ENCODE measurements around the gene IDI2.
"Not testable (repeated sequence)": the region's sequence is repeated elsewhere in the genome, so short reads cannot be mapped to it uniquely, and the experiment has no call there.

Gene IDI2

GRCh38 chr10:1022413-1022812, 3.2 kb downstream of the IDI2 start:
- no peak for DNase-seq (ENCODE audit: extremely low read depth, low read depth)
- TF ChIP-seq CTCF (IDR thresholded peaks at IDR 0.05; ENCODE audit: low read depth, low read length), result no peak

DNA sequence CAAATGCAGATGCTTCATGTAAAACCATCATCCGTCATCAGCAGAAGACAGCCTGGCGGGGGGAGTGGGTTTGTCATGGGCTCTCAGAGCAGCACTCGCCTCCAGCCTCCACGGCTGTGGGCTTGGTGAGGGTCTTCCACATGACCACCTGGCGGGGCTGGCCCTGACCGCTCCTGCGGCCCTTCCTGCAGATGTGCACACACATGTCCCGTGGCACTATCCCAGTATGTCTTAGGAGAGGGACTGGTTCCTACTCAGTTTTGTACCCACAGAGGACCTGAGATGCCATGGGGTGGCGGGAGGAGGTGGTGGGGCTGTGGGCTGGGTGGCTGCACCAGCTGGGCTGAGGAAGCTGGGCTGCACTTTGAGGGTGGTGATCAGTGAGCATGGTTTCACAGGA, 4.7 kb downstream of the IDI2 start:
- TF ChIP-seq CTCF (IDR thresholded peaks at IDR 0.05; ENCODE audit: low read depth, low read length), result no peak
- DNase-seq (ENCODE audit: extremely low read depth, low read depth), result no peak

GRCh38 chr10:1020460-1020859, 5.2 kb downstream of the IDI2 start:
- DNase-seq (ENCODE audit: extremely low read depth, low read depth), result no peak
- TF ChIP-seq CTCF (IDR thresholded peaks at IDR 0.05; ENCODE audit: low read depth, low read length), result no peak

DNA sequence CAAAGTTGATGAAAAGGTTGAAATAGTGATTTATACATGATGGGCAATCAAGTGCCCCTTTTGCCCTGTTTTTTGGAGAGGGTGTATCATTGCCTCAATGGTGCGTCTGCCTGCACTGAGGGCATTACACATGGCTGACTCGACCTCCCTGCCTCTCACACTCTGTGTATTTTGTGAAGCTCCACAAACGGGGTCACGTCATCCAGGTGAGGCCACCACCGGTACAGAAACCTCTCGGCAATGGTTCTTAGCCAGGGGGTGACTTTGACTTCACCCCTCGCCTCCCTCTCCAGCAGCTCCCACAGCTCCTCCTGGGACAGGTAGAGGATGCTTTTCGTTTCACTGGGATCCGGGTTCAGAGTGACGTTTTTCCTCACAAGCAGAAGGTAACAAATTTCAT, 6.3 kb downstream of the IDI2 start:
- DNase-seq (ENCODE audit: extremely low read depth, low read depth), result no peak
- TF ChIP-seq CTCF (IDR thresholded peaks at IDR 0.05; ENCODE audit: low read depth, low read length), result no peak

DNA sequence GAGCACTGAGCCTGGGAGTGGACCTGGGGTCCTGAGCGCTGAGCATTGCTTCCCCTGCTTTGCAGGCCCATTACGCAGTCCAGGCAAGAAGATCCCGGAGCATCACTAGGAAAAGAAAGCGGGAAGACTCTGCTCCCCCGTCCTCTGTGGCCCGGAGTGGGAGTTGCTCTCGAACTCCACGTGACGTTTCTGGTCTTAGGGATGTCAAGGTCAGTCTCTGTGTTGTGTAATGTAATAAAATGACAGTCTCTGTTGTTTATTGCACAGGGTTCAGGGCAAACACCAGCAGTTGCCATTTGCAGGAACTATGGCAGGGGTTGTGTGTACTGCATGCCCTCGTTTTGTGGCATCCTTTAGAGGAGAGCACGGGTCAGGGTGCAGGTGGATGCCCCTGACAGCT, 10.0 kb downstream of the IDI2 start:
- DNase-seq (ENCODE audit: extremely low read depth, low read depth), result no peak
- TF ChIP-seq CTCF (IDR thresholded peaks at IDR 0.05; ENCODE audit: low read depth, low read length), result no peak

DNA sequence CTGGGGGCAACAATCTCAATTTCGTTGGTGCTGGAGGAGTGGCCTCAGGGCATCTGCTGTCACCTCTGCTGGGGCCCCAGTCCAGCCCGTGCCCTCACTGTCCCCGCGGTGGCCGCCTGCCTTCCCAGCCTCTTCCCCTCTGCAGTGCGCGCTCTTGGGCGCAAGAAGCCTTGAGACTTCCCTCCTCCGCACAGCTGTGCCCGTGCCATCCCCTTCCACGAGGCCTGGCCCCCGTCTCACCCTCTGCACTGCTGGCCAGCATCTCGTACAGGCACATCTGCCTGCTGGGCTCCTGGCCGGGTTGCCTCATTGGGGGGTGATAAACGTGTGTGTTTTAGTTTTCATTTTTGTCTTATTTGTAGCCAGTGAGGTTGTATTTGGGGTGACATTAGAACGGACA, 14.0 kb downstream of the IDI2 start:
- no peak for TF ChIP-seq CTCF (IDR thresholded peaks at IDR 0.05; ENCODE audit: low read depth, low read length)
- no peak for DNase-seq (ENCODE audit: extremely low read depth, low read depth)

GRCh38 chr10:1010703-1011102, 15.0 kb downstream of the IDI2 start:
- no peak for DNase-seq (ENCODE audit: extremely low read depth, low read depth)
- TF ChIP-seq CTCF (IDR thresholded peaks at IDR 0.05; ENCODE audit: low read depth, low read length), result no peak

DNA sequence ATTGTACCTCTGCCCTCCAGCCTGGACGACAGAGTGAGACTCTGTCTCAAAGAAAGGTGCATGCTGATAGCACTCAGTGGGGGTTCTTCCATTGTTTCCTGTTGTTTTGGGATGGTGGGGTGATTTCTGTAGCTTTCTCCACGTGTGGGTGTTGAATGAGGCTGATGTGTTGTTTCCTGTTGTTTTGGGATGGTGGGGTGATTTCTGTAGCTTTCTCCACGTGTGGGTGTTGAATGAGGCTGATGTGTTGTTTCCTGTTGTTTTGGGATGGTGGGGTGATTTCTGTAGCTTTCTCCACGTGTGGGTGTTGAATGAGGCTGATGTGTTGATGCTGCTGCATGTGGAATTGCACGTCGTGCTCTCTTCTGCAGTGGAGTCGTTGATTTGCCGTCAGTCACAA, 15.7 kb downstream of the IDI2 start:
- not testable (repeated sequence) for DNase-seq (ENCODE audit: extremely low read depth, low read depth)

Data from AG09319 (cell line).